ENCODE results near the gene PDE7B.
"Not testable (repeated sequence)": the region's sequence is repeated elsewhere in the genome, so short reads cannot be mapped to it uniquely, and the experiment has no call there.

PDE7B gene

DNA sequence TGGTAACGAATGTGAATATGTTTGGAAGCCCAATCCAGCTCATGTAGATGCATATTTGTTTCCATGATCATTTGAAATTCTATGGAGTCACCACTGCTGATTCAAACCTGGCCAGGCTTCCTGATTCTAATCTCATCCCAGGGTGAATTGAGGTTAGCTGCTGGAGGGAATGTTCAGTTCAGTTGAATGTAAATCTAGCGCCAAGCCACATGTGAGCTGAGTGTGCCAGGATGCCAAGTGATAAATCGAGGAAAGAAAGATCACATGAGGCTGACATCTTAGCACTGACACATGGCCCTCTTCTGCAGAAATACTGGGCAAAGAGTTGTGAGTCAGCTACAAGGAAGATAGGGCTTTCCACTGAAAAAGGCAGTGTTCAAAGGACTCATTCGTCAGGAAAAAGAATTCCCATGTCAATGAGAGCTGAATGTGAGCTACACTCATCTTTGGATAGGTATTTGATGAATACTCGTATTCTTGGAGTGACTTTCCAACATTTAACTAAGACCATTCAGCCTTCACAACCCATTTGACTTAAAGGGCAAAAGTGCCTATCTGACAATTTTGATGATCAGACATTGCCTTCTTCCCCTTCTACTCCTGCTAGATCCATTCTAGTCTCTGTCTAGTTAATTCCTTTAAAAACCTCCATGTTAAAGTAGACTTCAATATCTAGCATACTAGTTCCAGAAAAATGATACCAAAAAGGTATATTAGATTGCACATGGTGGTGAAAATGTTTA is 226.5 kb downstream of the PDE7B start:
- DNase-seq, result no peak

DNA sequence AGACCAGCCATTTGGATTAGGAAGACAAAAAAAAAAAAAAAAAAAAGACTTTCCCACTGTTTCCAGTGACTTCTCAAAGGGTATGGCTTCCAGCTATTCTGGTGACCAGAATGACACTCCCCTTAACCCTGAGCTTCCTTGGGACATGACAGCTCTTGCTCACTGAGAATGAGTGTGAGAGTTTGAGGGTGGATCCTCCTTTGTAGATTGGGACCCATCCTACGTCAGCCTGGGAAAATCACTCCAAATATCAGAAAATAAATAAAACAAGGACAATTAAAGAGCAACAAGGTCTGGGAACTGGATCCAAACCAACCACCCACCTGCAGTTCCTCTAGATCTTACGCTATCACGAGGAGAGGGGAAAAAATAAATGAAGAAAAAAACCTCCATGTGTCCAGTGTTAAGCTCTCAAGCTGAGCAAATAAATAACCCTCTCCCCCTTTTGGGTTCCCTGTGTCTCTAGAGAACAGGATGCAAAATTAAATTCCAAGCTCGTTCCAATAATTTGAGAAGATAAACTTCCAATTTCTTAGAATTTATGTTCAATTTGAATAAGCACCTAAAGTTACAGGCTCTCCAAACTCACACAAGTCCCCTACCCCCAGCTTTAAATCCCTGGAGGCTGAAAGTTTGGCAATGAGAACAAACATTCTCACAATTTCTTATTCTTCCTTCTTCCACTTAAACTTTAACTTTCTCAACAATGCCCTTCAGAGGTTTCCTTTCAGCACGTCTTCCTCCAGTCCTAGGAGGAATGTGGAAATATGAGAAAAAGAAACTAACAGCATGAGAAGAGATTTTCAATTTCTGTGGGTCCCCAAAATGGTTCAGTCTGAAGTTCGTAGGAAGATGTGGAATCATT is 228.4 kb downstream of the PDE7B start:
- DNase-seq, result no peak

DNA sequence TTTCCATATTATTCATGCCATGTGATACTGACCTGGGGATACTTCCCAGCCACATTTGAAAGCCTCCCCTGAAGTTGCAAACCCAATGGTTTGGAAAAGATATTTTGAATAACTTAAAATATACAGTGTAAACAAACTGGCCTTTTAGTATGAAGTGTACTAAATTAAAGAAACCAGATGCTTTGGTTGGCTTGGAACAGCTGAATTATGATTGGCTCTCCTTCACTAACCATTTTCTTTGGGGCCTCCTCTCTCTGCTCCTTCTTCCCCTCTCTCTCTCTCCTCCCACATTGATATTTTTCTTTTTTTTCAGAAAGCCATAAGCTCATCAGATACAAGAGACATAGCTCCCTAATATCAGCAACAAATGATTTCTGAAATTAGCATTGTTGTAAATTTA is 232.0 kb downstream of the PDE7B start:
- DNase-seq, result no peak

DNA sequence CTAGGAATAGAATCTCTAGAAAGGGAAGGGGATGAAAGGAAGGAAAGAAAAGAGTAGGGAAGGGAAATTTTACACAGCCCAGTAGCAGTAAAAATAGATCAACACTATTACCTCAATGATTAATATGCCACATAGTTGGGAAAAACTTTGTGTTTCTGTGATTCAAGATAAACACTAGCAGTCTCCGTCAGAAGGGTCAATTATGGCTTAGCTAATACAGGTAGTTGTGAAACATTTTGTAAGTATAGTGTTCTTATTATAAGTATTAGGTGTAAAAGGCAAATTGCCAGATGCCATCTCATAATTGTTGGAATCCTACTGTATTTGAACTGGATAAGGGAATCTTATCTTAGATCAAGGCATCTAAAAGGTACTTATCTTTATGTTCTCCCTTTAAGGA is 232.9 kb downstream of the PDE7B start:
- DNase-seq, result no peak

DNA sequence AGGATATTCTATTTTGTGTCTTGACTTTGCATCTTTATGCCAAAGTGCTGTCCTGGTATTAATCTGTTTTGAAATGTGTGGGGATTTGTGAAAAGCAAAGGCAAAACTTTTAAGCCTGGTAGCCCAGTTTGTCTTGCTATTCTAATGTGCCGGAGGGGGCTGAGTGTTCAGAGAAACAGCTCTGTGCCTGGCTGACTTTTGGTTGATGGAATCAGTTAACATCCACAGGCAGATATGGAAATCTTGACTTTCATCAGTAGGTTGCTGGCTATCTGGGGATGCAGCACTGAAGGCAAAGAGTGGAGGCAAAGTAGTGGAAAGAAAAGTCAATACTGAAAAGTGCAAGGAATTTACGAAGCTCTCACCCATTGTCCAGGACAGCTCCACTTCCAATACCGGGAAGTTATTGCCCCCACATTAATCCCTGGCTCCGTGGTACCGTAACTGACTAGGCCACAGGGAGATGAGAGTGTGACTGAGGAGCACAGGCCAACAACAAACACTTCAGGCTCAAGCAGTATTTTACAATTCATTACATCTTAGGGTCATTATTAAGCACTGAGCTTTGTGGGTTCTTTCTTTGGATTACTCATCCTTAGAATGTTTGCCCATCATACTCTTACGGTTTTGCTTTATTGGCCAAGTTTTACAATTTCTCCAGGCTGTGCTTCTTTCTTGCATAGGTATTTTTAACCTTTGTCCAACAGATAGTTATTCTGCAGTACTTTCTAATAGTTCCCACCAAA is 234.0 kb downstream of the PDE7B start:
- DNase-seq, result no peak

DNA sequence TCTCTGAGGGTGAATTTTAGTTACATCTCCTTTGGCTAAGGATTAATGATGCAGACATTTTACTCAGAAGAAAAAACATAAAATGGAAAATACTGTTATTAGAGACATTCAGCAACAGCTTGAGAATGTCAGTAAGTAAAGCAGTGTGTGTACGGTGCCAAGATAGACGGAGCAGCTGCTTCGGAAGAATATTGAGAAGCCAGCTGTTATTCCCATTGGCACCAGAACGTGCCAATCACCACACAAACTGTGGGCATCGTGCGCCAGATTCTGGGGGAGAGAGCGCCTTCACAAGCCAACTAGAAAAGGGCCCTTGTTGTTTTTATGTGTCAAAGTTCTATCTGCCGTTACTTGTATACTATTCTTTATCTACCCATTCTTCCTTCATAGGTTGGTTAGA is 235.2 kb downstream of the PDE7B start:
- no peak for DNase-seq

DNA sequence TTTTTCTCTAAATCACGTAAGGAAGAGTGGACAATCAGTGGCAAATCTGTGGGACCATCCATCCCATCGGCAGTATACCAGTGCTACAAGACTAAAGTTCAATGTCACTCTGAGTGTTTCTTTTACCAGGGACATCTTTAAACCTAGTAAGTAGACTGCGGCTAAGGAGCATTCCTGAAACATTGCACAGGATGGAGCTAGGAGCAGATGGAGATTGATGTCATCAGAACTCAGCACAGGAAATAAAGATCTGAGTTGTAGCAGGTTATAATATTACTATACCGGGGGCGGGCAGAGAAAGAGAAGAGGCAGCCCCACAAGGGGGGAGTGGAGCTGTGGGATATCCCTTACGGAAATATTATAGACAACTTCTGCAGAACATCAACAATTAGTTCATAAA is 236.5 kb downstream of the PDE7B start:
- no peak for DNase-seq

DNA sequence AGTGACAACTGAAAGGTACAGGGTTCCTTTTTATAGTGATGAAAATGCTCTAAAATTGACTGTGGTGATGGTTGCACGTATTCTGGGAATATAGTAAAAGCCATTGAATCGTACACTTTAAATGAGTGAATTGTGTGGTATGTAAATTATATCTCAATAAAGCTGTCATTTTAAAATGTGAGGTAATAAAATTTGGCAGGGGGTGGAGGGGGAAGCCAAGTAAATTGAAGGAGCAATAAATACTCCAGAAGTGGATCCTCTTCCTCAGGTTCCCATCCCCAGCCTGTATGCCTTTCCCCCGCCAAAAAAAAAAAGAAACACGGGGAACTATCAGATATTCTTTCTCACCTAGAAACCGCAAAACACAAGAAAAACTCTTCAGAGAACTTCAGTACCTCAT is 237.2 kb downstream of the PDE7B start:
- no peak for DNase-seq

DNA sequence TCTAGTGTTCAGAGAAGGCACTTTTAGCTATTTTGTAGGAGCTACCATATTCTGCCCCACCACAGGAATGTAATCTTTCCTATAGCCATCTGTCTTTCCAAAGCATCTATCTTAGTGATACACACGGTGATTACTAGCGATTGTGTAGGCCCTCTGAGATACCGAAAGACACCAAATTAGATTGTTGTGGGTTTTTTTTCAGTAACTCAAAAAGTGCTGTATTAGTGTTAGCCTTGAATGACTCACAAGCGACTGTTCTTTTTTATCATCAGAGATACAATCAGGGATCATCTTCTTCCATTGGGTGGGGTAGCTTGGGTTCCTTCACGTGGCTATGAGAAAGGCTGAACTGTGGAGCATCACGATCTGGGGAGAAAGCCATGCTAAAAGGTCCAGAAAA is 238.4 kb downstream of the PDE7B start:
- DNase-seq, result no peak

DNA sequence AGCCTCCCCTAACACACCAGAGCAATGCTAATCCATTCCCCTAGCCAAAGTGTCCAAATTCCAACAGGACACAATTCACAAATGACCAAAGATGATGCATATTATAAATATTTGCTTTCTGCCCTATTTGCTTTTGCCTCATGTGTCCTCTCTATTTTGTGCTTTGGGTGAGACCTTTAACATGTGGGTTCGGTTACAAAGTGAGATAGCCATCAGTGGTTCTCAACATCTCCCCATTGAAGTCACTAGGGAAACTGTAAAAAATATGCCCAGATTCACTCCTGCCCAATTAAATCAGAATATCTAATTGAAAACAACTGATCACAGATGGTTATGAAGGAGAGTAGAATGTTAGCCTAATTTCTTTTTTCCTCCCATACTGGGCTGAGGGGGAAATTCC is 239.4 kb downstream of the PDE7B start:
- no peak for DNase-seq

DNA sequence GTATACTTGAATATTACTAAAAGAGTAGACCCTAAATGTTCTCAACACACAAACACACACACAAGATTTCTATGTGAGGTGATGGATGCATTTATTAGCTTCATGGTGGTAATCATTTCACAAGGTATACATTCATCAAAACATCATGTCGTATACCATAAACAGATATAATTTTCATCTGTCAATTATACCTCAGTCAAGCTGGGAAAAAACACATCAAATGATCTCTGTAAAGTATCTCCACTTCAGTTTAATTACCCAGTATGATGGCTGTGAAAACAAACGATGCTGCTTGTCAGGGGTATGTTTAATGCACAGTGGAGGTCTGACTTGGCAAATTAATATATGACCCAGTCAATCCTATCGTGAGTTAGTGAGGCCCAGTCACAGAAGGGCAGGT is 241.4 kb downstream of the PDE7B start:
- DNase-seq, result no peak

DNA sequence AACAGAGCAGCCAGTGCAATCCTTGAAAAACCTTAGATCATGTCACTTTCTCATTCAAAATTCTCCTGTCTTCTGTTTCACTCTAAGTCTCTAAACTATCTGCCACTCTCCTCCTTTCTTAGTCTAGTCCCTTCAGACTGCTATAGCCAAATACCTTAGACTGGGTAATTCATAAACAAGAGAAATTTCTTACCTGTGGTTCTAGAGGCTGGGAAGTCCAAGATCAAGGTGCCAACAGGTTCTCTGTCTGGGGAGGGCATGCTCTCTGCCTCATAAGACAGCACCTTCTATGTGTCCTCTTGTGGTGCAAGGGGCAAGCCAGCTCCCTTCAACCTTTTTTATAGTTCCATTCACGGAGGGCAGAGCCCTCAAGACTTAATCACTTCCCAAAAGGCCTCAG is 242.3 kb downstream of the PDE7B start:
- no peak for DNase-seq

DNA sequence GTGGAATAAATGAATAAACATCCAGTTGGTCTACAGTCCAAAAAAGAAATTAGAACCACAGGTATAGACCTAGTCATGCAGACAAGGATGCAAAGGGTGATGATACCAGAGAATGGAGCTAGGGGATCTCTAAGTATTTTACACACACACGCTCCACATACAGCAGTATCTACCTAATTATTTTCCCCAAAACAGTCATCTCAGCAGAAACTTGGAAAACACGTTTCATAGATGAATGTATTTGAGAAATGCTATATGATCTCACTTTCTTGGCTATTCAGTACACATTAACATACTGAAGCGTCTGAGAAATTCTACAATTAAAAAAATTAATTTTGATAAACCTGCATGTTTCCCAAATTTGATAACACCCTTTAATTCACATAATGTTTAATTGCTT is 243.3 kb downstream of the PDE7B start:
- no peak for DNase-seq

DNA sequence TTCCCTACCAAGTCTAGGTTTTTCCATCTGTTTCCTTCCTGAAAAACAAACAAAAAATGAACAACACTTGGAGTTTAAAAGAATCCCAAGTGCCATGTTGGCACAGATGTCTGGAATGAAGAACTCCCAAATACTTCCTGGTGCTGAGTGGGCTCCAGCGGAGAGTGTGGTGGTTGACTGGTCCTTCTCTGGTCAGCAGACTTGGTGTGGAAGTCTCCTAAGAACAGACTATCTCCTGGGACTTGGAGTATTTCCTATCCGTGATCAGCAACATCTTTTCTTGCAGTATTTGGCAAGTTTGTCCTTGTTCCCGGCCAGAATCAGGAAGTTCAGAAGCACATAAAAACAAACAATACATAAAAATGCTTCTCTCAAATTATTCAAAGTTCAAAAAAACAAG is 244.5 kb downstream of the PDE7B start:
- DNase-seq, result no peak

DNA sequence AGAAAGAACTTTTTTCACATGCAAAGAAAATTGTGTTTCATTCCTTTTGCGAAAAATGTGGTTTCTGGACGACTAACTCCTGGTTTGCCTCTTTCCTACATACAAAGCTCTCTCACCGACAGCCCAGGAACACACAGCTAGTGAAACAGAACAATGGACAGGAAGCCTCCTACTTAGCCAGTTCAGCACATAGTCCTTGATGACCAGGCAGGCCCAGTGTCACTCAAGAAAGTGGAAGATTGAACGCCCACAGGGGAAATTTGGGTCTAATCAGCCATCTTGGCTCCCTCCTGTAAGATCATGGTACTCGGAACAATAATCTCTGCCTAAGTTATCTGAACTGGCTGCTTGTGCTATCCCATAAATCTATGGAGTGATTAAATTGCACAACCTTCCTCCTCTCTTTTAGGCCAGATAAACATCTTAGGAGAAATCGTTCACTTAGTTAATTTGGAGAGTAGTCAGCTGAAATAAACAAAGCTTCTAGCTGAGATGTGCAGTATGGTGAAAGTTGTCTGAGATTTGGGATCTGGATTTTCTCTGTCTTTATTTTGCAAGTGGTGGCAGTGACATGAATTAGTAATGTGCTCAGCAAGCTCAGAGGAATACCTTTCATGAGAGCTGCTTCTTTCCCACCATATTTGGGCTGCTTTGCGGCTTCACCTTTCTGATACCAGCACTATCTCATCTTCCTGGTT is 251.6 kb downstream of the PDE7B start:
- no peak for DNase-seq

DNA sequence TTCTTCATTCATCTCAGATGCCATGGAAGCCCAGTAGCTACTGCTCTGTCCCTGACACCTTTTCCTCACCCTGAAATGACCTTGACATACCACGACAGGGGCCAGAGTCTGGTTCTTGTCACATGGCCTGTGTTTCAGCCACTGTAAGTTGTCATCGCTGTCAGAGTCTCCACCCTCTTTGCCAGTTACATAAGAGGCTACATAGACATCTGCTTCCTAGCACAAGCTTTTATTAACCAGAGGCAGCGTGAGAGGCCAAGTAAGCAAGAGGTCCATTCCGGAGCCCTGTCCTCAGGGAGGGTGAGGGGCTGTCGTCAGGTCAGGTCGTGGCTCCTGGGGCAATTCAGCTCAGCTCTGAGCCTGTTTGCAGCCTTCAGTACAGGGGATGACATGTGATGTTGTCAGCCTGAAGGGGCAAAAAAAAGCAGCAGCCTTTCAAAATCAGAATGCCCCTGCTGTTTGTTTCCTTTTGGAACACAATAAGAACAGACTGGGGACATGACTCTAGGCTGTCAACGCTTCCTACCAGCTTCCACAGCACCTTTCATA is 252.3 kb downstream of the PDE7B start:
- DNase-seq, result no peak

DNA sequence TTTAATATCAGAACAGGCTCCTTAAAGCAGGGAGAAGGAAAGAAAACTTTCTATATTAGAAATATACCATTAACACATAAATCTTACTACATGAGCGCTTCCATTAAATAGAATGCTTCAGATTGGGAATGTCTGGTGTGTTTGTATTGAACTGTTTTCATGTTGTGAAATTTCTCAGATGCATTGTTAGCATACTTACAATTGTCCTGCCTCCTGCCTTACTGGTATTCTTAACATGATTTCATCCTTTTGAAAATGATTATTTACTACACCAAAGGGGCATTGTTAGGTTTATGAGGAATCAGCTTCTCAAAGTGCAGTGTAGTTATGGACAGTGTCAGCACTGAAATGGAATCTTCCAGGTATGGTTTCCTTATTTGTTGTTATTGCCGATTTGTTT is 253.1 kb downstream of the PDE7B start:
- no peak for DNase-seq

DNA sequence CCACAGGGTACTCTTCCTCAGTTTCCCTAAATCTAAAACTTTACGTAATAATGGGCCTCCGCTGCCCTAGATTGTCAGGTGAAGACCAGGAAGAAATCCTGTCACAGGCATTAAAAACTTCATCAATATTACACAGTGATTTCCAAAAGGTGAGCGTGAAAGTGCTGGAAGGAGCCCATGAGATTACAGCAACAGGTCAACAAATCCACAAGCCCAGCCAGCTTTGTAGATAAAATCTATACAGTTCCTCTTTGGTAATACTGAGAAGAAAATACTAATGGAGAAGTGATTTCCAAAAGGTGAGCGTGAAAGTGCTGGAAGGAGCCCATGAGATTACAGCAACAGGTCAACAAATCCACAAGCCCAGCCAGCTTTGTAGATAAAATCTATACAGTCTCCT is 254.3 kb downstream of the PDE7B start:
- DNase-seq, result not testable (repeated sequence)

DNA sequence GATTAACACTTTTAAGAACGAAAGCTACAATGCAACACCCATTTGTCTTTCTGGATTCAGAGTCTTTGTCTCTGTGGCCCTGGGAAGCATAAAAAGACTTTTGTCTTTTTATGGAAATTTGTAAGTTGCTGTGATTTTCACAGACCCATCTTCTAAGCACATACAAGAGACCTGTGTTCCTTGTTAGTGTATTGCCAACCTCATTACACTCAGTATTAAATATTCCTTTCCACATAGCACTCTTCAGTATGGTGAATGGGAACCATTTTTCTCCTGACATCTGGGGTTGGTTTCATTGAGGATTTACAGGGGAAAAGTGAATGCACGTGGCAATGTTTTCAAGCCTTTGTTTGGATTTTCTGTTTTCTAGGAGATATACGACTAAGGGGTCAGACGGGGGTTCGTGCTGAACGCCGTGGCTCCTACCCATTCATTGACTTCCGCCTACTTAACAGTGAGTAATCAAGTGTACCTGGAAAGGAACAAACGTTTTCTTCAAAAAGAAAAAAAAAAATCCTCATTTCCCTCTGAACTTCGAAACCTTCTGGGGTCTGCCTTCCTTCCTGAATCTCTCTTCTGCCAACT is 257.0 kb downstream of the PDE7B start:
- DNase-seq, result no peak

DNA sequence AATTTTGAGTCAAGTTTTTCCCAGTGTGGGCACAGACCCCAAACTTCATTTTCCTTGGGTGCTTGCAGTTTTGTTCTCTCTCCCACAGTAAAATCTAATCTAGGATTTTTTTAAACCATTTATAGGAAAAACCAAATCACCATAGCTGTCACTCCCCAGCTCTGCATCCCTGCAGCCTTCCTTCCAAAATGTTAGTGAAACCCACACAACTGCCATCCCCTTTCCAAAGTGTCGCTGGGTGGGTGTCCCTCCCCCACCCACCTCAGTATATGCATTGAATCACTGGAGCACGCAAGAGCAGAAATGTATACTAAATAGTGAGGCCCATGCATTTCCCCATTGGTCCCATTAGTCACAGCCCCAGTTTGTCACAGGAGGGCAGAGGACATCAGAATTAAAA is 260.3 kb downstream of the PDE7B start:
- no peak for DNase-seq

DNA sequence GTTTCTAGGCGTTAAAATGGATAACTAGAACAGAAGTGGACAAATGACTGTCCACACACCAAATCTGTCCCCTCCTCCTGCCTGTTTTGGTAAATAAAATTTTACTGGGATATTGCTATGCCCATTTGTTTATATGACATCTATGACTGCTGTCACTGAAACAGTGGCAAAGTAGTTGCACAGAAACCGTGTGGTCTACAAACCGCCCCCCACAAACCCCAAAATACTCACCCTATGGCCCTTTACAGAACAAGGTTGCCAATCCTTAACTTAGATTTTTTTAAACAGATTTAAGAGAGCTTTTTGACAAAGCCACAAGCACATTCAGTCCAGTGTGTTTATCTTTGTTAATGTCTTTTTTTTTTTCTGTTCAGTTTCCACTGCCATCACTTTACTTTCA is 260.8 kb downstream of the PDE7B start:
- no peak for DNase-seq

DNA sequence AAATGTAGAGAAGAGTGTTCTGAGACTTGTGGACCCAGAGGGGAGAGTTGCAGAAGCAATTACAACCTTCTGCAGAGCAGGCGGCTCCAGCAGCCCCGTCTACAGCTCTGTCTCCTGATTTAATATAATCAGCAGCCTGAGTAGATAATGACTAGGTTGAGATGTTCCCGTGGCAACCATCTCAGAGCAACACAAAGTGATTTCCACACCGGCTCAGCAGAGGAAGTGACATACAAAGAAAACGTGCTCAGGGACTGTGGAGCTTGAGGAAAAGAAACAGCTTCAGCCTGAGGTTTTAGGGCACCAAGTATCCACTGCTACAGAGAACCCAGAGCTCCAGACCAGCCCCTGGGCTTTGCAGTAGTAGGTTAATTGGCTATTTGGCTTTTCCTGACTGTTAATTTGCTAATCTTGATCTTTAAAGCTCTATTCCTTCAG is 262.3 kb downstream of the PDE7B start:
- no peak for DNase-seq
